Peyer's patch (tissue), 4 donors: ENCODE measurements around the gene TMEM209. TPM values are rescaled to one million over a fixed set of nuclear protein-coding genes. Genes with fewer than 3 reads are reported as not detected.
"Not testable (repeated sequence)": the region's sequence is repeated elsewhere in the genome, so short reads cannot be mapped to it uniquely, and the experiment has no call there.

Experiments used
- DNase-seq, 3 donors: peaks; one replicate each; pipeline ENCODE4 v3.0.0-alpha.2; 2017 to 2019
- H3K27ac ChIP-seq, 4 donors: fragments of 200-600 bp; sonication (generic); one replicate each; pipeline ENCODE4 v1.5.1; 2016 to 2019
- H3K27me3 ChIP-seq, 2 donors: fragments of 200-600 bp; sonication (generic); one replicate each; pipeline ENCODE4 v1.5.1; 2019
- H3K36me3 ChIP-seq, 3 donors: fragments of 200-600 bp; sonication (generic); one replicate each; pipeline ENCODE4 v1.5.1; 2016 to 2019
- H3K4me1 ChIP-seq, 4 donors: fragments of 200-600 bp; sonication (generic); one replicate each; pipeline ENCODE4 v1.5.1; 2016 to 2019
- H3K4me3 ChIP-seq, 4 donors: fragments of 200-600 bp; sonication (generic); 1 replicate in 3 of 4; 2 replicates in 1 of 4; pipeline ENCODE4 v1.5.1; 2016 to 2019; ENCODE audit warnings: mild to moderate bottlenecking in 1 of 4
- H3K9me3 ChIP-seq, 4 donors: fragments of 200-600 bp; sonication (generic); one replicate each; pipeline ENCODE4 v1.5.1; 2016 to 2019; ENCODE audit warnings: mild to moderate bottlenecking in 1 of 4
- POLR2A ChIP-seq, 2 donors: fragments of 450-650 bp; IDR thresholded peaks; one replicate each; pipeline ENCODE4 v1.5.1; 2017; ENCODE audit warnings: antibody characterized with exemption in 2 of 2, mild to moderate bottlenecking in 2 of 2, moderate library complexity in 2 of 2
- total RNA-seq, 4 donors: library from RNA; depleted of rRNA; stranded (reverse); fragments of >200 nt; gene quantifications; one replicate each; pipeline ENCODE4 v1.1.0, GENCODE V29; 2016
- TF ChIP-seq, protein P1 (sequence below), 6 experiments: fragments of 450-650 bp in 4 of 6; fragments of 200-600 bp in 2 of 6; sonication (generic) in 1 of 6; IDR thresholded peaks; one replicate each; pipeline ENCODE4 v1.5.1; 2017 to 2019; ENCODE audit warnings: antibody characterized with exemption in 6 of 6, mild to moderate bottlenecking in 3 of 6, moderate library complexity in 1 of 6

The TMEM209 gene
- total RNA-seq, 4 donors from 2014 or later = 11.6 to 17.2 (median 15.4) TPM

DNA sequence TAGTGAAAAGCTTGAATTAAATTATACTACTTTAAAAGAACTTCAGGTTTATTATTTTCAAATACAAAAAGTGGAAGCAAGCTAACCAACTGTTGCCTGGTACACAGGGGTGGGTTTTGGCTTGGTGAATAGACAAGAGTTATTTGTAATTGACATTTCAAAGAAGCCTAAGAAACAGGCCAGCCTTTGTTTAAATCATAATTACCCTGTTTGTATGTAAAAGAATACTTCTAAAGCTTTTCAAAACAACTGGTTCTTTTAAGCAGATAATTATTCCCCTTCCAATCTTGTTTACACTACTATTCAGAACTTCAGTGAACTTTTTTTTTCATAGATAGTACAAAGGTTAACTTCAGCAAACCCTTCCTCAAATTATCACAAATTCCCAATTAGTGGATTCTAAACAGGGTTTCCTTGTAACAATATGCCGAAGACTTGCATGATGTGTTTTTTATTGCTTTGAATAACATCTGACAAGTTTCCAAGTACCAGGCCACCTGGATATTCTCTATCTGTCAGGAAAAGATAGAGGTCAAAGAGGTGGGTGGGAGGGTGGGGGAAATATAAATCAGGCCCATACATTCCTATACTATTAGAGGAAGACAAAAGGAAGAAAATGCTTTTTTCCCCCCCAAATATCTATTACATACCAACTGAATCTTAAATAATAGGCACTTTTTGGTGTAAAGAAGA, 22.8 kb upstream of the TMEM209 start:
- DNase-seq = no peak
- H3K27me3 ChIP-seq = no peaks in the 10 kb centered on the region
- no peaks in the 10 kb centered on the region for H3K36me3 ChIP-seq
- H3K9me3 ChIP-seq = no peaks in the 10 kb centered on the region
- H3K4me1 ChIP-seq = no peaks in the 10 kb centered on the region
- no peak overlapping the region for H3K4me3 ChIP-seq
- H3K27ac ChIP-seq = no peak overlapping the region
- TF ChIP-seq, protein P1, sequence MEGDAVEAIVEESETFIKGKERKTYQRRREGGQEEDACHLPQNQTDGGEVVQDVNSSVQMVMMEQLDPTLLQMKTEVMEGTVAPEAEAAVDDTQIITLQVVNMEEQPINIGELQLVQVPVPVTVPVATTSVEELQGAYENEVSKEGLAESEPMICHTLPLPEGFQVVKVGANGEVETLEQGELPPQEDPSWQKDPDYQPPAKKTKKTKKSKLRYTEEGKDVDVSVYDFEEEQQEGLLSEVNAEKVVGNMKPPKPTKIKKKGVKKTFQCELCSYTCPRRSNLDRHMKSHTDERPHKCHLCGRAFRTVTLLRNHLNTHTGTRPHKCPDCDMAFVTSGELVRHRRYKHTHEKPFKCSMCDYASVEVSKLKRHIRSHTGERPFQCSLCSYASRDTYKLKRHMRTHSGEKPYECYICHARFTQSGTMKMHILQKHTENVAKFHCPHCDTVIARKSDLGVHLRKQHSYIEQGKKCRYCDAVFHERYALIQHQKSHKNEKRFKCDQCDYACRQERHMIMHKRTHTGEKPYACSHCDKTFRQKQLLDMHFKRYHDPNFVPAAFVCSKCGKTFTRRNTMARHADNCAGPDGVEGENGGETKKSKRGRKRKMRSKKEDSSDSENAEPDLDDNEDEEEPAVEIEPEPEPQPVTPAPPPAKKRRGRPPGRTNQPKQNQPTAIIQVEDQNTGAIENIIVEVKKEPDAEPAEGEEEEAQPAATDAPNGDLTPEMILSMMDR (IDR thresholded peaks at IDR 0.05) = no peak

DNA sequence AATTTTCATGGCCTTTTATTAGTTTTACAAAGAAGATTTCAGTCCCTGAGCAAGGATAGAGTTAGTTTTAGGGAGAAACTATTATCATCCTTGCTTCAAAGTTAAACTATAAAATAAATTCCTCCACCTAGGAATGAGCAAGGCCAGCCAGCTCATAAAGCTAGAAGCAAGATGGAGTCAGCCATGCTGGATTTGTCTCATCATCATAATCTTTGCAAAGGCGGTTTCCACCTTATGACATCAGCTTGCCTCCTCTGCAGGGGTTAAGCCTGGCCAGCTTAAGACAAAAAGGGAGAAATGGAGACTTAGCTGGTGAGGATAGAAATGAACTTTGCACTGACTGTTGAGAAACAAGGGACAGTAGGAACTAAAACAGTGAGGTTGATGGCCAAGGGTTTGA, 21.1 kb upstream of the TMEM209 start:
- H3K4me3 ChIP-seq = no peak overlapping the region
- H3K27ac ChIP-seq = no peak overlapping the region
- TF ChIP-seq, protein P1 (IDR thresholded peaks at IDR 0.05) = no peak
- TF ChIP-seq POLR2A (IDR thresholded peaks at IDR 0.05) = no peak
- no peaks in the 10 kb centered on the region for H3K4me1 ChIP-seq
- no peaks in the 10 kb centered on the region for H3K9me3 ChIP-seq
- H3K36me3 ChIP-seq = no peaks in the 10 kb centered on the region
- no peak for DNase-seq
- H3K27me3 ChIP-seq = no peaks in the 10 kb centered on the region

DNA sequence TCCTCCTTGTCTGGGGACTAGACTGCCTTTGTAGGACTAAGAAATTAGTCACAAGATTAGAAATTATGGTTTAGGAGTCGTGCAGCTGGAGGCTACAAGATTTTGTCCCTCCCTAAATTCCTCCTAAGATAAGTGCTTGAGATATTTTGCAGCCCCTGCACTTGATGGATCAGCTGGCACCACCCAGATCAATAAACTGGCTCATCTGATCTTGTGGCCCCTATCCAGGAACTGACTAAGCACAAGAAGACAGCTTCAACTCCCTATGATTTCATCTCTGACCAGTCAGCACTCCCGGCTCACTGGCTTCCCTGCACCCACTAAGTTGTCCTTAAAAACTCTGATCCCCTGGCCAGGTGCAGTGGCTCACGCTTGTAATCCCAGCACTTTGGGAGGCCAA, 19.7 kb upstream of the TMEM209 start:
- not testable (repeated sequence) for H3K27me3 ChIP-seq, H3K4me3 ChIP-seq, H3K9me3 ChIP-seq, H3K27ac ChIP-seq, H3K36me3 ChIP-seq, H3K4me1 ChIP-seq, DNase-seq

DNA sequence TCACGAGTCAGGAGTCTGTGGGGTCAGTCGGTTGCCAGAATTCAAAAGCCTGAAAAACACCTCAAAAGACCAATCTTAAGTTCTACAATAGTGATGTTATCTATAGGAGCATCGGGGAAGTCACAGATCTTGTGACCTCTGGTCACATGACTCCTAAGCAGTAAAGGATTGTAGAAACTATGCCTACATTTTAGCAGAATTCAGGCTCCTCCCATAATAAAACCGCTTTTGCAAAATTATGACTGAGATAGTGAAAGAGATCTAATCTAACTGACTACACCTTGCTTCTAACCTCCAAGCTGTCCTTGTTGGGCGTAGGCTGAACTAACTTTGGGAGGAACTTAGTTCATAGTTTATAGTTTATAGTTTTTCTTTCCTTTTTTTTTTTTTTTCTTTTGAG, 19.0 kb upstream of the TMEM209 start:
- TF ChIP-seq, protein P1 (IDR thresholded peaks at IDR 0.05) = no peak
- Histone ChIP-seq H3K9me3 (no peaks in the 10 kb centered on the region), H3K4me3 (no peak overlapping the region), H3K27ac (no peak overlapping the region), H3K36me3 (no peaks in the 10 kb centered on the region), H3K4me1 (no peaks in the 10 kb centered on the region), H3K27me3 (no peaks in the 10 kb centered on the region)
- no peak for DNase-seq

DNA sequence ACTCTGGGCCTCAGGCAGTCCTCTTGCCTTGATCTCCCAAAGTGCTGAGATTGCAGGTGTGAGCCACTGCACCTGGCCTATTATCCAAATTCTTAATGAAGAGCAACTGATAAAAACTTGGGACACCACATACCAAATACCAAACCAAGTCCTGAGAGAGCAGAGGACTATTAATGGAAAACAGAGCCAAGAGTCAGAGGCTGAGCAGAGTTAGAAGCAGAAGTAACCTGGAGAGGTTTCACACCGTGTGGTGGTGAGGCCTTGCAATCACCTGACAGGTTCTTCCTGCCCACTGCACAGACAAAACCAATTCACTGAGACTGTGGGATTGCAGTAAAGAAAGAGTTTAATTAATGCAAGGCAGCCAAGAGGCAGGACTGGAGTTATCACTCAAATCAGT, 18.4 kb upstream of the TMEM209 start:
- Histone ChIP-seq H3K27ac (no peak overlapping the region), H3K9me3 (no peaks in the 10 kb centered on the region), H3K4me1 (no peaks in the 10 kb centered on the region), H3K36me3 (no peaks in the 10 kb centered on the region), H3K27me3 (no peaks in the 10 kb centered on the region), H3K4me3 (no peak overlapping the region)
- no peak for DNase-seq
- TF ChIP-seq POLR2A (IDR thresholded peaks at IDR 0.05) = no peak
- TF ChIP-seq, protein P1 (IDR thresholded peaks at IDR 0.05) = no peak

DNA sequence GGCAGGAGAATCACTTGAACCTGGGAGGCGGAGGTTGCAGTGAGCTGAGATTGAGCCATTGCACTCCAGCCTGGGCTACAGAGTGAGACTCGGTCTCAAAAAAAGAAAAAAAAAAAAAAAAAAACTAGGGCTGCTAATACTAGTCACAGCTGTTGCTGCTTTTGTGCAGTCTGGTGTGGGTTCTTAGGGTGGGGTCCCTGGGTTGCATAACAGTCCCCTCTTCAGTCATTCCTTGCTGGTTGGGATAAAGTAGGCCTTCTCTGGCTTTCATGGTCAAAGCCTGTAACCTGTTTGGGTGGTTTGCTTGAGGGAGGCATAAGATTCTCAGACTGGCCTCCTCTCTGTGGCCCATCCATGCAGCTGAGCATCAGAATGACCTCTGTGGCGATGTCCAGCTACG, 16.5 kb upstream of the TMEM209 start:
- Histone ChIP-seq H3K9me3 (no peaks in the 10 kb centered on the region), H3K27me3 (no peaks in the 10 kb centered on the region), H3K27ac (no peak overlapping the region), H3K4me3 (no peak overlapping the region), H3K4me1 (no peaks in the 10 kb centered on the region), H3K36me3 (no peaks in the 10 kb centered on the region)
- TF ChIP-seq, protein P1 (IDR thresholded peaks at IDR 0.05) = no peak
- TF ChIP-seq POLR2A (IDR thresholded peaks at IDR 0.05) = no peak
- no peak for DNase-seq
